Sigmoid colon (tissue), 4 donors: ENCODE measurements around the gene CREBL2.

ENCODE experiments used
- CTCF ChIP-seq, 4 experiments: fragments of 450-650 bp in 3 of 4; fragments of 200-600 bp in 1 of 4; IDR thresholded peaks; one replicate each; pipeline ENCODE4 v1.5.1; 2016 to 2019; ENCODE audit warnings: antibody characterized with exemption in 4 of 4, mild to moderate bottlenecking in 3 of 4, moderate library complexity in 2 of 4
- EP300 ChIP-seq, 4 donors: sonication (generic); formaldehyde crosslinking; IDR thresholded peaks; one replicate each; pipeline ENCODE4 v1.6.1; 2017; ENCODE audit warnings: antibody characterized with exemption in 4 of 4
- POLR2A ChIP-seq, 2 donors: fragments of 450-650 bp; IDR thresholded peaks; one replicate each; pipeline ENCODE4 v1.6.1; 2016; ENCODE audit warnings: antibody characterized with exemption in 2 of 2, mild to moderate bottlenecking in 2 of 2, moderate library complexity in 2 of 2
- POLR2AphosphoS5 ChIP-seq, 4 donors: sonication (generic); formaldehyde crosslinking; IDR thresholded peaks; one replicate each; pipeline ENCODE4 v1.6.1; 2017; ENCODE audit warnings: antibody characterized with exemption in 4 of 4

- TF ChIP-seq POLR2AphosphoS5 (IDR thresholded peaks at IDR 0.05) (no peak), CTCF (IDR thresholded peaks at IDR 0.05) (no peak), POLR2A (IDR thresholded peaks at IDR 0.05) (no peak), EP300 (IDR thresholded peaks at IDR 0.05) (no peak)
Observed at GRCh38 chr12:12660201-12660600, 48.5 kb downstream of the CREBL2 start.
